GM21423 (cell line): ENCODE measurements around the gene LDLRAD3.
"Not testable (repeated sequence)": the region's sequence is repeated elsewhere in the genome, so short reads cannot be mapped to it uniquely, and the experiment has no call there.

Experiments used
- ATAC-seq: cut with Tn5 transposase; IDR thresholded peaks from one replicate; pipeline ENCODE4 v1.9.1; 2021; ENCODE audit warnings: mild to moderate bottlenecking, moderate library complexity; ENCODE audit not compliant: unreplicated experiment

LDLRAD3 gene

DNA sequence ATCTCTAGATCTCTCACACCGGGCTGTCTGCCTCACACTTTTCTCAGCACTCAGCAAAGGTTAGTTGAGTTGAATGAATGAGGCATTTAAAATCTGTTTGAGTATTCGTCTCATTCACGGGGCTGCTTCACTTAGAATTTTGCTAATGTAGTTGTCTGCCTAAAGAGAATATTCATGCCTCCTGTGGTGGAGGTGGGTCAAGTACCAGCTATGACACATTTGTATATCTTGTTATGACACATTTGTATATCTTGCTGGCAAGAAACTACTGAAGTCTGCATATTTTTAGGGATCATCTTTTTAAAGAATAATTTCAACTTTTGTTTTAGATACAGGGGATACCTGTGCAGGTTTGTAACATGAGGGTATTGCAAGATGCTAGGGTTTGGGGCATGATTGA is 43.1 kb downstream of the LDLRAD3 start:
- ATAC-seq = no peak

DNA sequence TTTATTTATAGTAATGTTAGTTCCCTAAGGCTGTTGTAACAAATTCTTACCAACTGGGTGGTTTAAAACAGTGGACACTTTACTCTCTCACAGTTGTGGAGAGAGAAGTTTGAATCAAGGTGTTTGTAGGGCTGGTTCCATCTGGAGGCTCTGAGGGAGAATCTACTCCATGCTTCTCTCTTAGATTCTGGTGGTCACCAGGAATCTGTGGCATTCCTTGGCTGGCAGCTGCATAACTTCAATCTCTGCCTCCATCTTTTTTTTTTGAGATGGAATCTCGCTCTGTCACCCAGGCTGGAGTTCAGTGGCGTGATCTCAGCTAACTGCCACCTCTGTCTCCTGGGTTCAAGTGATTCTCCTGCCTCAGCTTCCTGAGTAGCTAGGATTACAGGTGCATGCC is 46.3 kb downstream of the LDLRAD3 start:
- ATAC-seq = no peak

DNA sequence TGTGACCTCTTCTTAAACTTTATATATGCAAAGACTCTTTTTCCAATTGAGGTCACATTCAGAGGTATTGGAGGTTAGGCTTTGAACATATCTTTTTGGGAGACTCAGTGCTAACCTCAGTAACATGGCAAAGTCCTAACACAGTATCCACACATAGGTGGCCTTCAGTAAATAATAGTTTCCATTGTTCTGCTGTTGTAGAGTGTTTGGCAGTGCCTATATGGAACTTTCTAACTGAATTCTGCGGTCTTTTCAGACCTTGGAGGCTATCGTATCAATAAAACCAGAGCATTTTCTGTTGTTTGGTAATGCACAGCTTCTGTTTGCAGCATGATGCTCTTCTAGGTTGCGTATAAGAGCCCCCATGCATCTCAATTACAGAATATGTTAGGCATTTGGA is 47.0 kb downstream of the LDLRAD3 start:
- no peak for ATAC-seq

DNA sequence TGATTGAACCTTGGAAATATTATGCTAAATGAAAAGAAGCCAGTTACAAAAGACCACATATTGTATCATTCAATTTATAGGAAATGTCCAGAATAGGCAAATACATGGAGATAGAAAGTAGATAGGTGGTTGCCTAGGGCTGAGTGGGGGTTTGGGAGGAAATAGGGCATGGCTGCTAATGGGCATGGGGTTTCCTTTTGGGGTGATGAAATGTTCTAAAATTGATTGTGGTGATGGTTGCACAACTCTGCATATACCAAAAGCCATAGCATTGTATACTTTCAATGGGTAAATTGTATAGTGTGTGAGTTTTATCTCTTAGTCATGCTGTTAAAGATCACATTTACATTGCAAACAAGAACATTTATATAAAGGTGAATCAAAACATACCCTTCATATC is 48.7 kb downstream of the LDLRAD3 start:
- no peak for ATAC-seq

DNA sequence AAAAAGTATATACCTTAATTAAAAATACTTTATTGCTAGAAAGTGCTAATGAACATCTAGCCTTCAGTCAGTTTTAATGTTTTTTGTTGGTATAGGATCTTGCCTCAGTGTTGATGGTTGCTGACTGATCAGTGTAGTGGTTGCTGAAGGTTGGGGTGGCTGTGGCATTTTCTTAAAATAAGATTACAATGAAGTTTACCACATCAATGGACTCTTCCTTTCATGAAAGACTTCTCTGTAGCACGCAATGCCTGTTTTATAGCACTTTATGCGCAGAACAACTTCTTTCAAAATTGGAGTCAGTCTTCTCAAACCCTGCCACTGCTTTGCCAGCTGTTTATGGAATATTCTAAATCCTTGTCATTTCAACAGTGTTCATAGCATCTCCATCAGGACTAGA is 50.6 kb downstream of the LDLRAD3 start:
- ATAC-seq = no peak

DNA sequence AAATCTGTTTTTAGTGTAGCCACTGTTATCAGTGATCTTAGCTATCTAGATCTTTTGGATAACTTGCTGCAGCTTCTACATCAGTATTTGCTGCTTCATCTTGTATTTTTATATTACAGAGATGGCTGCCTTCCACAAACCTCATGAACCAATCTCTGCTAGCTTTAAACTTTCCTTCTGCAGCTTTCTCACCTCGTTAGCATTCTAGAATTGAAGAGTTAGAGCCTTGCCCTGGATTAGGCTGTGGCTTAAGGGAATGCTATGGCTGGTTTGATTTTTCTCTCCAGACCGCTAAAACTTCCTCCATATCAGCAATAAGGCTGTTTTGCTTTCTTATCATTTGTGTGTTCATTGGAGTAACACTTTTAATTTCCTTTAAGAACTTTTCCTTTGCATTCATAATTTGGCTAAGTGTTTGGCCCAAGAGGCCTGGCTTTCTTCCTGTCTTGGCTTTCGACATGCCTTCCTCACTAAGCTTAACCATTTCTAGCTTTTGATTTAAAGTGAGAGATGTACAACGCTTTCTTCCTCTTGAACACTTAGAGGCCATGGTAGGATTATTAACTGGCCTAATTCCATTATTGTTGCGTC is 51.9 kb downstream of the LDLRAD3 start:
- ATAC-seq = no peak

DNA sequence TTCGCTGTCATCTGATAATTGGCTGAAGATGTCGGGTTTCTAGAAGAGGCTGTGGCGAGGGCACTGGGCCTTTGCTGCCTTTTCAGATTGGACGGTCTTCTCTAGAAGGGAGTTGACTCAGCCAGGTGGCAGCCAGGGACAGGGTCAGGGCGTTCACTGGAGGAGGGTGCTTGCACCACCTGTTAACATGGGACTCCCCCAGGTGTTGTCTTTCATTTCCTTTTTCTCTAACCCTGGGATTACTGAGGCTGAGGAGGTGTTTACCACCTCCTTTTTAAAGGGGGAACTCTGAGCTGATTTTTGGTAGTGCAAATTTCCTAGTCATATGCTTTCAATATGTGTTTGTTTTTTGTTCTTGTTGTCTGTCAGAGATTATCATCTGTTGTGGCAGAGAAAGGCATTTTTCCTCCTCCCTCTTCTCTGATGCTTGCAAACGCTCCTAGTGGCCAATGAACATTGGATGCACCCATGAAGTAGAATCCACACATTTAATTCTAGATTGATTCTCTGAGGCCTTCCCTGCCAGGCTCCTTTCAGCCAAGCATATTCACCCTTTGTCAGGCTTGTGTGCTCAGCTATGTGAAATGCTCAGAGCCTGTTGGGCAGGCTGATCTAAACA is 54.1 kb downstream of the LDLRAD3 start:
- no peak for ATAC-seq

DNA sequence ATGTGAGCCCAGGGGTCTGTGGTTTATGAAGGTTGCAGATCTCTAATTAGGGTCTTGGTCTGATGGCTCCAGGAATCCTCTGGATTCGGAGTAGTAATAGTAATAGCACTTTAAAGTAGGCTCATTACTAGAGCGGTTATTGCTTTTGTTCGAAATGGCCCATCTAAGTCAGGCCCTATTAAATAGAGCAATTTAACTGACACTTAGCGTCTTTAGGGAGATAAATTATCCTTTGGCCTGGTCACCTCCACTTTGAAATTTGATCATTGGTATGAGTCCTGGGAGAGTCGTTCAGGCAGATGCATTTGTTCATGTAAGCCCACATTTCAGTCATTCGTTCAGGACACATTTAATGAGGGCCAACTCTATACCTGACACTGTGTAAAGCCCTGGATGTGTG is 54.8 kb downstream of the LDLRAD3 start:
- no peak for ATAC-seq

DNA sequence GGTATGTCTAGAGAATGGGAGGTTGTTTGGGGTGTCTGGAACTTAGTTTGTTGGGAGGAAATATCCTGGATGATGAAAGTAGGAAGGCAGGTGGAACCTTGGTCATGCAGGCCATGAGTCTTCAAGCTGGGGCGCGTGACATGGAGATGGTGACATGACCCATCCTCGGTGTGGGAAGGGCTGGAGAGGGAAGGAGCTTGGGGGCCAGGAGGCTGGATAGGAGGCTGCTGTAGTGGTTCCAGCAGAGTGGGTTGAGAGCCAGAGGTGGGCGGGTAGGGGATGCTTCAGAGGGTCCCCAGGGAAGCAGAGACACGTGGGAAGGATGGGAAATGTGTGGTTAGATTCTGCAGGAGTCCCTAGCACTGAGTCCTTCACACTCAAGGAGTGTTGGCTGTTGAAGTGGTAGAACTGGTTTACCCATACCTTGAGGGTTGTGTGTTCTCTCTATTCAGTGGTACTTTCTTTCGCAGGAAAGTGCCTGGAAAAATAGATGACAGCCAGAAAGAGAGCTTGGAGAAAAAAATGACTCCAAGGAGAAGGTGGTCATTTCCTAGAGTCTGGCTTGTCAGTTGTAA is 56.8 kb downstream of the LDLRAD3 start:
- ATAC-seq = no peak

DNA sequence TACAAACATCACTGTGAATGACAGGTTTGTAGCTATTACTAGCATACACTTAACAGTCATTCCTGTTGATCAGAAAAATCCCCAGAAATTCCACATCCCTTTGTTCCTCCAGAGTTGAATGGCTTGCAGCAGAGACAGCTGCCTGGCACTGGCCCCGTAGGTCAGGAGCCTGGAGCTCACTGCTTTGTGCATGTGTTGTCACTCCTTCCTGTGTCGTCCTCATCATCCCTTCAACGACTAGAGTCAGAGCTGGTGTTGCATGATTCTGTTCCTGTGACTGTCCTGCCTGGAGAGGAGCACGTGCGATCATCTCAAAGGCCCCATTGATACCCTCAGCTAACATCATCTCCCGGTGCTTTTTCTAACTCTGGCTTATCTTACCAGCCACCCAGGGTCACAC is 58.3 kb downstream of the LDLRAD3 start:
- ATAC-seq = no peak

DNA sequence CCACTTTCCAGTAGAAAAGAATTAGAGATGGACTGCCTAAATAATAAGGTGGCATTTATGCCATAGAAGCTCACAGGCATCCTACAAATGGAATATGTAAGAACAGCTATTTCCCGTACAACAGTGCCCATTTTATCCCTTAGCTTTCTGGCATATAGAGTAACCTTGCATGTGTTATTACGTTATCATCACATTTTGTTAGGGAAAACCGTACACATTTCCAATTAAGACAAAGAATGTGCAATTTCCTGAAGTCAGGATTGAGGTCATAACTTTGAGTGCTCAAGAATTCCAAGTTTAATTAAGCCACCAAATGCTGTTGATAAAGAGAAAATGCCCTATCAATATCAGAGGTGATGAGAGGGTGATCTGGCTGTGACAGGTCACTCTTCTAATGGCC is 58.9 kb downstream of the LDLRAD3 start:
- no peak for ATAC-seq

DNA sequence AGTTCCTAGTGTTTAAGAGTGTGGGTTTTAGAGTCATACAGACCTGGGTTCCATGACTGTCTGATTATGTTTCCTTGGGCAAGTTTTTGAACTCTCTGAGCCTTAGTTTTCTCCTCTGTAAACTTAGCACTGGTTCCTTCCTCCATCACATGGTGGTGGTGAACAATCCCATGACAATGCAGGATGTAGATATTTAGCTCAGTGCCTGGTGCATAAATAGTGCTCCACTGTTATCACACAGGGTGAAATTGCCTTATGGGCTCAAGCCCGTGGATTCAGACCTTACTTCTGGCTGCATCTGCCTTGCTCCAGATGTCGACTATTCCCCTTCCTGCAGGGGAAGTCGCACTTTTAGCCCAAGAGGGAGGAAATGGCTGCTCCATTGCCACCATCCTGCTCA is 62.7 kb downstream of the LDLRAD3 start:
- no peak for ATAC-seq

DNA sequence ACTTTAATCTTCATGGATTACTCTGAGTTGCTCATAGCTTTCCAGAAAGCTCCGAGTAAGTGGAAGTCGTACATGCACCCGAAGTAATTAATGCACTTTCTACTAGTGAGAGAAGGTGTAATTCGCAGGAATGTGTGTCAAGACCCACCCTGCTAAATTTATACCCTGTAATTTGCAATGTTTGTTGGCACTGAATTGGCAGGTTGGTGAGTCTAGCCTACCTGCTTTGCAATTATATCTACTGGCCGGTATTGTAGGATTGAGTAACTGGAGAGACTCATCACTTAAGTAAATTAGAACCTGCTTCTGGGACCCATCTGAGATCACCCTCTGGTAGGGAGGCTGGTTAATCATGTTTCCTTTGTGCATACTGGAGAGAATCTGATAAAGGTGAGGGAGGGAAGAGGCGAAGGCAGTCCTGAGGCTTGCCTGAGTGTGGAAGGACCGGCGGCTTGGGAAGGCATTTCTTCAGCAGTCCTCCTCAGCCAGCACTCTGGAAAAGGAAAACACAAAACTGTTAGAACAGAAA is 63.3 kb downstream of the LDLRAD3 start:
- ATAC-seq = no peak

DNA sequence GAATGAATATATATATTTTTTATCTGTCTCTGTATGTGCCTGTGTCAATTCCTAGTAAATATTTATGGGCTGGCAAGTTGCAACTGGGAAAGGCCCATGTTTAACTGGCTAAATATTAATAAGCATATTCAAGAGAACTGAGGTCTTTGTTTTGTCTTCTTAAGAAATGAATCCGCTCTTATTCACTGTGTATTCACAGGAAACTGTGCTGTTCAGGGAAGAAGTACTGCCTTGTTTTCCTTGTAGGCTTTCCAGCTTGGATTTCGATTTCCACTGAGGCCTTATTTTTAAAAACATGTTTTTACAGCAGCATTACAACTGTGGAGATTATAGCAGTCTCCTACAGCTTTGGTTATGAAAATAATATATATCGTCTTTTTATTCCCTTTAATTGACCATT is 64.7 kb downstream of the LDLRAD3 start:
- no peak for ATAC-seq

DNA sequence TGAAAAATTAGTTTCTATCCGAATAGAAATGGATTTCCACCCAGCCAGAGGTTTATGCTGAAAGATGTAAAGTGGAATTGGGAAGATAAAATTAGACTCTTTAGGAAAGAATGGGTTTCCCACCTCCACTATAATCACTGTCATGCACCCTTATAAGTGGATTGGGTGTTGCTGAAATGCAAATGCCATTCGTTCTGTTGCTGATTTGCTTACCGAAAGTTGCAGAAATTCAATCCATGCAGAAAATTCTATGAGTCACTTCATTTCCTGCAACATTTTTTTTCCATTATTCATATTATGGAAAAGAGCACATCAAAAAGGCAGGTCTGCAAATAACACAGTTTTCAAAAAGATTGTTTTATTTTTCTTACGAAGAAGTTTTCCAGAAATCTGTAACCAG is 65.6 kb downstream of the LDLRAD3 start:
- ATAC-seq = no peak

DNA sequence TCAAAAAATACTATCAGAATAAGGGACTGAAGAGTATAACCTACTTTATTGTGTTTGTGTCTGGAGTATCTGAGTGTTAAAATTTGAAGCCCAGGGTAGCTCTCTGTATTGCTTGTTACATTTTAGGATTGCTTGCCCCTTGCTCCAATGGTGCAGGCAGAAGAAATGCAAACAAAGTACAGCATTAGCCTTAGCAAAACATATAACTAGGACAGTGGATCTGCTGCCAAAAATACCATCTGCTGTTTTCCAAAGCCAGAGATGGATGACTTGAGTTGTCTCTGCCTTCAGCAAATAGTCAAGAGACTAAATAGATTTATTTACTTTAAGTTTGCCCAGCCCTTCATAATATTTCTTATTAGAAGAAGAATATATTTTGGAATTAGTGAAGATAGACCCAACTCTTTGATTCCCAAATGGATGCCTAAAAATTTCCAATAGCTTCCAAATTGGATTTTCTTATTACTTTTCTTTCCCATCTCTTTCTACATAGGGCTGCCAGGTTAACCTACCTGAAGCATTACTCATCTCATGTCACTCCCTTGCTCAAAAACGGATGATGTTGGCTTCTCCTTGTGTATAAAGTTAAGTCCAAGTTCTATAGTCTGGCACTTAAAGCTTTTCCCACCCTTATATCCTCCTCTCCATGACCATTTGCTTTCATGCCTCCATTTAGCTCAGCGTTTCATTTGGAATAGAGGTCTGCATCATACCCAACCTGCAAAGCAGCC is 66.3 kb downstream of the LDLRAD3 start:
- ATAC-seq = no peak

DNA sequence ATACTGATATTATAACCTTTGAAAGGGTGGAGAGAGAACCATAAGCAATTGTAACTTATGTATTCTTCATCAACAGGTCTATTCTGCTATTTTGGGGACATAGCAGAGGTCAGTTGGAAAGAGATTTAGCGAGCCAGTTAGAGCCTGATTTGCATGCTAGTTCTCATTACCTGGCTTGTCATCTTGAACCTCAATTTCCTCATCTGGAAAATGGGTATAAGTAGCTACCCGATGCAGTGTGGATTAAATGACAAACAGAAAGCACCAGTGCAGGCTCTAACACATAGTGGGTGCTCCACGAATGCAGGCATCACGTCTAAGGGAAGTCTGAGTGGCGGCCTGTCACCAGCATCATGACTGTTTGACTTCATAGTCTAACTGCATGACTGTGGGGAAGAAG is 67.7 kb downstream of the LDLRAD3 start:
- no peak for ATAC-seq

DNA sequence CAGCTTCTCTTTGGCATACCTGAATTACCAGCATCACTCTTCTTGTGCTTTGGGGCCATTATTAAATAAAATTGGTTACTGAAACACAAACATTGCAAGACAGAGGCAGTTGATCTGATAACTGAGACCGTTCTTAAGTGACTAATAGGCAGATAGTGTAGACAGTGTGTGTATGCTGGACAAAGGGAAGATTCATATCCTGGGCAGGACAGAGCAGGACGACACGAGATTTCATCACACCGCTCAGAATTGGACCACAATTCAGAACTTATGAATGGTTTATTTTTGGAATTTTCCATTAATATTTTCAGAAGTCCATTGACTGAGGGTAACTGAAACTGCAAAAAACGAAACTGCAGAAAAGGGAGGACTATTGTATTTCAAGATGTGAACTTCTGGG is 68.6 kb downstream of the LDLRAD3 start:
- ATAC-seq = no peak

DNA sequence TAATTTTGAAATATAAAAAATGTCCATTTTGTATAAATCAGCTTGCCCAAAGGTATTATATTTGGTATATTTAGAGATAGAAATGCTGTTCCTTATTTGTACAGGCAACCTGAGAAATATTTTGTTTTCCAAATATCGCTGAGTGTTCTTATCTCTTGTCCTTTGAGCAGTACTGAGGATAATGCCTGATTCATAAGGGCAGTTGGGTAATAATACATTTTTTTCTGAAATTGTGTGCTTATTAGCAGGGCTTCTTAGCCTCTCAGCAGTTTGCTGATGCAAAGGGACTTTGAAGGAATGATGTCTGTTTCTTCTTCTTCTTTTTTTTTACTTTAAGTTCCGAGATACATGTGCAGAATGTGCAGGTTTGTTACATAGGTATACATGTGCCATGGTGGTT is 69.1 kb downstream of the LDLRAD3 start:
- no peak for ATAC-seq

DNA sequence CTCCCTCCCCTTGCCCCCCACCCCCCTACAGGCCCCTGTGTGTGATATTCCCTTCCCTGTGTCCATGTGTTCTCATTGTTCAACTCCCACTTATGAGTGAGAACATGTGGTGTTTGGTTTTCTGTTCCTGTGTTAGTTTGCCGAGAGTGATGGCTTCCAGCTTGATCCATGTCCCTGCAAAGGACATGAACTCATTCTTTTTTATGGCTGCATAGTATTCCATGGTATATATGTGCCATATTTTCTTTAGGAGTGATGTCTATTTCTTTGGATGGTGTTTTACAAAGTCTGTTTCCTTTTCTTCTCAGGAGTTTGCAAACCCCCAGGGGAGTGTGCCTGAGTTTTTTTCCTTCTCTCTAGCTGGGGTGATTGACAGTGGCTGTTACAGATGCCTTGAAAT is 69.6 kb downstream of the LDLRAD3 start:
- not testable (repeated sequence) for ATAC-seq

DNA sequence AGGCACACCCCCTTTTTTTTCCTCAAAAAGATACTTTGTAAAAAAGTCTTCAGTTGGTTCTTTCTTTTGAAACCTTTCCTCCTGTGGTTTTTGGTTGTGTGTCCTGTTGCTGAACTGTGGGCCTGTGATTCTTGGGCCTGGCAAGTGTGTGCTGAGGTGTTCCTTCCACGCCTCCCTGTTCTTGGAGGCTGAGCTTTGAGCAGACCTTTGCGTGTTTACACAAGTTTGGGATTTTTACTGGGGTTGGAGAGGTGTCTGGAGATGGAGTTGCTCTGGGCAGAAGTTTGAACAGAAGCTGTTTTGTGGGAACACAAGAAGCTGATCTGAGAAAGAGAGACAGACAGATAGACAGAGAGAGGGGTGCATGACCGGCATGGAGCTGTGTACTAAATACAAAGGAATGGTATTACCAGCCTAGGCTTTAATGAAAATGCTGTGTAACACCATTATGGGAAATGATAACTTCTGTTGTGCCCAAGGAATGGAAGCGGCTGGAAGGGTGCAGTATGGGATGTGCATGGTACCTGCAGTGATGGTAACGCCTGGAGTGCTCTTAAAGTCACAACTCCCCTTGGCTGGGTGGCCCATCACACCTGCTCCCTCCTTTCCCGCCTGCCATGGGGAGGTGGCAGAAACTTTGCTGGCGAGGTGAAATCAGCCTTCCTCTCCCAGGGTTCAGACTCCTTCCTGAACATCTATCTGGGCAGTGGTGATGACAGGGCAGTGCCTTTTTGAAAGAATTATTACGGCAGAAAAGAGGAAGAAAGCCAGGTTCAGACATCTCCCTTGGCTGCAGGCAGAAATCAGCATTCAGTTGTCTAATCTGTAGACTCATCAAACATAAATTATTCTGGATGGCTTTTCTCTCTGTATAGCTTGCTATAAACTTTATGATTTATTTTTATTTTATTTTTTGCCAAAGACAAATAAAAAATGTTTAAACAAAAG is 70.4 kb downstream of the LDLRAD3 start:
- ATAC-seq = no peak
